NCI-H524 treated with DMSO at 0.1 percent for 48 hours (cell line): ENCODE data around the gene THUMPD1.
"Not testable (repeated sequence)": the region's sequence is repeated elsewhere in the genome, so short reads cannot be mapped to it uniquely, and the experiment has no call there.

ENCODE experiments used
- DNase-seq: peaks from one replicate; lab custom pipeline; 2025; lab: John Stamatoyannopoulos, UW

The THUMPD1 gene

DNA sequence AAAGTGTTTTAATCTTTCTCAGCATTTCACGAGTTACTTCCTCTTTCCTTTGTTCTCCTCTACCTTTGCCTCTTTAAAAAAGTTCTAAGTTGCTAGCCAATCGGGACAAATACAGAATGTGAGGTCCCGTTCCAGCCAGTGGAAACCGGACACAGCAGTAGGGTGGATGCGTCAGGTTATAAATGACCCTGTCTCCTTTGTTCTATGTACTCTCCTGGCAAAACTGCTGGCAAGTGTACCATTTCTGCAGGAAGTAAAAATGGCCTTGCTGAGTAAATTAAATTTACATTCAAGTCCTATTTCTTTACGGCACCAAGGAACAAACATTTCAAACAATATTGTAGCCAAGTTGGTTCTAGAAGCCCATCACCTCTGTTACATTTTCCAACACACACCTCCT, 47.5 kb downstream of the THUMPD1 start:
- DNase-seq, result not testable (repeated sequence)

DNA sequence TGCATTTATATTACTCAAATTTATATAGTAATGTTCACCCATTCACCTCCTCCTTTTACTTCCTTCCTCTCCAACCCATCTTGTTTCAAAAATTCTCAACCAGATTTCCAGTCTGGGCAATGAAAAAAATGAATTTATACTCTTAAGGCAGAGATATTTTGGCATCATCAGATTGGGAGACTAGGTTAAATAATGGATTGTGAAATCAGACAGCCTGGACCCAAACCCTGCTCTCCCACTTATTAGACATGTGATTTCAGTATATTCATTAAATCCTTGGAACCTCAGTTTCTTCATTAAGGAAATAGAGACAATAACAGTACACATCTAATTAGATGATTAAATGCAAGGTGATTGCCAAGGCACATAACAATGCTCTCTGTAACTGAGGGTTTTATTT, 52.0 kb downstream of the THUMPD1 start:
- no peak for DNase-seq

DNA sequence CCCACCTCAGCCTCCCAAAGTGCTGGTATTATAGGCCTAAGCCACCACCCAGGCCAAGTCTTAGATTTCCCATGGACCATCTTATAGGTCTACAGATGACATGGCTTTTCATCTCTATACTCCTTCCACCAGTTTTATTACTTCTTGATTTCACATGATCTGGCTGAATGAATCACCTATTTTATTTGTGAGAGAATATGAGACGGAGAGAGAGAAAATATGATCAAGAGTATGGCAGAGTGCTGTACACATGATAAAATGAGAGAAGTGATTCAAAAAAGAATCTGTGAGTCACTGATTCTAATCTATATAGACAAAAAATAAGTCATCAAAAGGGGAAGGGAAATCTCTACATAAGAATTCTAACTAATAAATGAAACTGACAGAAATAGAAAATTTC, 57.8 kb downstream of the THUMPD1 start:
- DNase-seq, result no peak
